ENCODE measurements around the gene PELO. TPM values are rescaled to one million over a fixed set of nuclear protein-coding genes. Genes with fewer than 3 reads are reported as not detected.

Gene PELO
- 22.5 TPM for total RNA-seq

GRCh38 chr5:52787600-52788504 lies at the start of gene PELO, which contains the start of gene ITGA1:
PELO (plus strand) TSS chr5:52787916; CDS start chr5:52800395, 12,479 bp downstream.
ITGA1 (plus strand) TSS chr5:52787916; CDS start chr5:52788354, 438 bp downstream.

Other genes with a start within 250 kb of the PELO start
- gene ITGA1, start within 50 bp of the PELO start, total RNA-seq = 8.1 TPM
- gene ITGA2, start 201.4 kb downstream of the PELO start, total RNA-seq = 5.9 TPM